ENCODE measurements around the gene SEMA6C. TPM values are rescaled to one million over a fixed set of nuclear protein-coding genes. Genes with fewer than 3 reads are reported as not detected.
"Not testable (repeated sequence)": the region's sequence is repeated elsewhere in the genome, so short reads cannot be mapped to it uniquely, and the experiment has no call there.

Gene SEMA6C
- total RNA-seq (2014; rRNA removed; shearing (Covaris generic)): 2.5 and 4.4 TPM in 2 replicates

- DNase-seq (ENCODE audit: low spot score): peak; percentile 95
Observed at GRCh38 chr1:151146412-151147131, at the start of gene SEMA6C. Gene SEMA6C (minus strand): TSS chr1:151146631. CDS start chr1:151142621, 4,010 bp downstream.

GRCh38 chr1:151194894-151195594, 48.6 kb upstream of the SEMA6C start:
- DNase-seq (ENCODE audit: low spot score): peak; percentile 100

GRCh38 chr1:151193856-151194255, 47.4 kb upstream of the SEMA6C start:
- peak; percentile 63 for DNase-seq (ENCODE audit: low spot score)

- no peak for DNase-seq (ENCODE audit: low spot score)
Observed at GRCh38 chr1:151193304-151193703, 46.9 kb upstream of the SEMA6C start.

GRCh38 chr1:151192047-151192446, 45.6 kb upstream of the SEMA6C start:
- no peak for DNase-seq (ENCODE audit: low spot score)

- peak; percentile 99 for DNase-seq (ENCODE audit: low spot score)
Observed at GRCh38 chr1:151189637-151190445, 43.4 kb upstream of the SEMA6C start, which contains the start of gene VPS72. Gene VPS72 (minus strand): TSS chr1:151190197. CDS start chr1:151190121, 76 bp downstream.

GRCh38 chr1:151188667-151189066, 42.2 kb upstream of the SEMA6C start:
- not testable (repeated sequence) for DNase-seq (ENCODE audit: low spot score)

GRCh38 chr1:151187205-151187604, 40.8 kb upstream of the SEMA6C start:
- DNase-seq (ENCODE audit: low spot score): no peak

- no peak for DNase-seq (ENCODE audit: low spot score)
Observed at GRCh38 chr1:151184211-151184610, 37.8 kb upstream of the SEMA6C start.

GRCh38 chr1:151176514-151177045, 30.1 kb upstream of the SEMA6C start:
- DNase-seq (ENCODE audit: low spot score): no peak

GRCh38 chr1:151175863-151176262, 29.4 kb upstream of the SEMA6C start, which contains the start of gene TMOD4:
Gene TMOD4 (minus strand): TSS chr1:151175981. CDS start chr1:151174875, 1,106 bp downstream.
- DNase-seq (ENCODE audit: low spot score): no peak

GRCh38 chr1:151175041-151175741, 28.8 kb upstream of the SEMA6C start:
- no peak for DNase-seq (ENCODE audit: low spot score)

GRCh38 chr1:151171190-151171589, 24.8 kb upstream of the SEMA6C start:
- no peak for DNase-seq (ENCODE audit: low spot score)

GRCh38 chr1:151167116-151167515, 20.7 kb upstream of the SEMA6C start:
- no peak for DNase-seq (ENCODE audit: low spot score)

- peak; percentile 72 for DNase-seq (ENCODE audit: low spot score)
Observed at GRCh38 chr1:151166505-151166956, 20.1 kb upstream of the SEMA6C start.

- DNase-seq (ENCODE audit: low spot score): peak; percentile 99
Observed at GRCh38 chr1:151165738-151166504, 19.5 kb upstream of the SEMA6C start, which contains the start of the genes LYSMD1 and SCNM1. Gene LYSMD1 (minus strand): TSS chr1:151165902. CDS start chr1:151165258, 644 bp downstream. Gene SCNM1 (plus strand): TSS chr1:151166144. CDS start chr1:151166153, 9 bp downstream.

- no peak for DNase-seq (ENCODE audit: low spot score)
Observed at GRCh38 chr1:151165281-151165737, 18.9 kb upstream of the SEMA6C start.

GRCh38 chr1:151164732-151165280, 18.4 kb upstream of the SEMA6C start:
- no peak for DNase-seq (ENCODE audit: low spot score)

- no peak for DNase-seq (ENCODE audit: low spot score)
Observed at GRCh38 chr1:151159373-151159772, 12.9 kb upstream of the SEMA6C start.
